Endothelial cell of umbilical vein (primary cell): Measurements from ENCODE around the gene OSGIN1. TPM values are rescaled to one million over a fixed set of nuclear protein-coding genes. Genes with fewer than 3 reads are reported as not detected.

ENCODE experiments used
- BruUV-seq: library from RNA; stranded (reverse); fragments of 400-500 nt; replicated peaks from 2 replicates; lab custom pipeline; 2021; lab: Mats Ljungman, UMichigan
- CTCF ChIA-PET: fragments of 300-600, 350-600 bp; sonication (Branson Sonifier 250); formaldehyde crosslinking; loops from one replicate; lab custom pipeline; 2021; ENCODE audit warnings: antibody characterized with exemption, inconsistent platforms; lab: Charles Lee
- POLR2A ChIA-PET: fragments of 300-600, 350-600 bp; sonication (Branson Sonifier 250); formaldehyde crosslinking; loops from one replicate; lab custom pipeline; 2021; ENCODE audit warnings: antibody characterized with exemption, inconsistent platforms; lab: Charles Lee
- DNase-seq: peaks from one replicate; pipeline ENCODE4 v3.0.0-alpha.2; 2011; ENCODE audit warnings: low read depth, low spot score
- FAIRE-seq: peaks from 2 replicates; lab custom pipeline; 2011; peaks lifted over from hg19 to GRCh38; lab: Jason Lieb, UNC
- H2AFZ ChIP-seq: 2 replicates; pipeline ENCODE4 v1.6.0; 2012; ENCODE audit warnings: low read depth, low read length, control low read depth, inconsistent platforms
- H3K27ac ChIP-seq: 2 replicates; pipeline ENCODE4 v1.5.1; 2011; ENCODE audit warnings: low read depth, mild to moderate bottlenecking, control low read depth, low read length, moderate library complexity; ENCODE audit not compliant: insufficient read depth
- H3K27me3 ChIP-seq, 2 experiments: 2 replicates each; pipeline versions ENCODE4 v1.6.0 to v1.6.1; 2011; ENCODE audit warnings: low read length in 2 of 2, mixed read lengths in 1 of 2; ENCODE audit not compliant: control insufficient read depth in 2 of 2, insufficient read depth in 2 of 2
- H3K36me3 ChIP-seq, 2 experiments: 2 replicates in 1 of 2; 3 replicates in 1 of 2; pipeline ENCODE4 v1.5.1; 2011; ENCODE audit warnings: low read length in 2 of 2, mild to moderate bottlenecking in 1 of 2, moderate library complexity in 1 of 2; ENCODE audit not compliant: control insufficient read depth in 2 of 2, insufficient read depth in 2 of 2; ENCODE audit errors: extremely low read depth in 1 of 2
- H3K4me1 ChIP-seq: 3 replicates; pipeline ENCODE4 v1.5.1; 2011; ENCODE audit warnings: mild to moderate bottlenecking, low read length; ENCODE audit not compliant: control insufficient read depth, insufficient read depth; ENCODE audit errors: extremely low read depth
- H3K4me2 ChIP-seq: 2 replicates; pipeline ENCODE4 v1.6.1; 2011; ENCODE audit warnings: low read length, control low read depth, mixed read lengths; ENCODE audit not compliant: insufficient read depth
- H3K4me3 ChIP-seq, 3 experiments: fragments of 200-600 bp in 1 of 3; sonication (generic), shearing (Covaris generic) in 1 of 3; replicated peaks in 1 of 3; 2 replicates each; pipeline ENCODE4 v1.5.1; 2011 to 2016; ENCODE audit warnings: control low read depth in 3 of 3, low read length in 3 of 3, mild to moderate bottlenecking in 2 of 3, inconsistent platforms in 1 of 3, low read depth in 1 of 3, moderate library complexity in 1 of 3; ENCODE audit not compliant: insufficient read depth in 1 of 3
- H3K79me2 ChIP-seq: 2 replicates; pipeline ENCODE4 v1.6.0; 2012; ENCODE audit warnings: low read length, inconsistent platforms; ENCODE audit not compliant: control insufficient read depth, insufficient read depth
- H3K9ac ChIP-seq: replicated peaks from 2 replicates; pipeline ENCODE3; 2011; ENCODE audit warnings: low read length, control low read depth; ENCODE audit not compliant: insufficient read depth; ENCODE audit errors: extremely low read depth
- H3K9me1 ChIP-seq: replicated peaks from 3 replicates; pipeline ENCODE4 v1.6.0; 2011; ENCODE audit warnings: mild to moderate bottlenecking, low read length; ENCODE audit not compliant: control insufficient read depth, insufficient read depth; ENCODE audit errors: extremely low read depth
- H3K9me3 ChIP-seq: replicated peaks from 2 replicates; pipeline ENCODE4 v1.5.1; 2012; ENCODE audit warnings: low read length, inconsistent platforms; ENCODE audit not compliant: control insufficient read depth, insufficient read depth
- H4K20me1 ChIP-seq: replicated peaks from 2 replicates; pipeline ENCODE3; 2011; ENCODE audit warnings: mild to moderate bottlenecking, low read length; ENCODE audit not compliant: control insufficient read depth, insufficient read depth; ENCODE audit errors: extremely low read depth
- CTCF ChIP-seq, 2 donors: IDR thresholded peaks; 1 replicate in 1 of 2; 2 replicates in 1 of 2; pipeline ENCODE4 v1.5.1; 2011; ENCODE audit warnings: low read length in 2 of 2, mild to moderate bottlenecking in 2 of 2, moderate library complexity in 2 of 2, control low read depth in 1 of 2, inconsistent platforms in 1 of 2, low read depth in 1 of 2; ENCODE audit not compliant: insufficient read depth in 1 of 2; ENCODE audit errors: extremely low read depth in 1 of 2
- EZH2 ChIP-seq: IDR thresholded peaks from 2 replicates; pipeline ENCODE4 v1.6.1; 2012; ENCODE audit warnings: borderline replicate concordance, low read depth, mild to moderate bottlenecking, moderate library complexity, low read length, inconsistent platforms; ENCODE audit not compliant: severe bottlenecking
- FOS ChIP-seq: IDR thresholded peaks from 2 replicates; pipeline ENCODE4 v1.6.1; 2011; ENCODE audit warnings: mild to moderate bottlenecking, low read length, moderate library complexity, borderline replicate concordance; ENCODE audit not compliant: insufficient read depth
- GATA2 ChIP-seq: IDR thresholded peaks from 2 replicates; pipeline ENCODE4 v1.7.0; 2011; ENCODE audit warnings: low read depth, mild to moderate bottlenecking, moderate library complexity, mixed read lengths, low read length; ENCODE audit not compliant: insufficient read length, insufficient read depth
- JUN ChIP-seq: IDR thresholded peaks from 2 replicates; pipeline ENCODE4 v1.6.1; 2011; ENCODE audit warnings: borderline replicate concordance, low read depth; ENCODE audit not compliant: insufficient read length, insufficient read depth
- MAX ChIP-seq: IDR thresholded peaks from 2 replicates; pipeline ENCODE4 v1.6.1; 2011; ENCODE audit not compliant: insufficient read depth, insufficient read length
- MYC ChIP-seq: IDR thresholded peaks from one replicate; pipeline ENCODE4 v1.6.1; 2011; ENCODE audit warnings: mild to moderate bottlenecking, low read depth, low read length
- POLR2A ChIP-seq: IDR thresholded peaks from 2 replicates; pipeline ENCODE4 v1.6.1; 2012; ENCODE audit warnings: low read depth, mild to moderate bottlenecking, control low read depth, low read length
- POLR2AphosphoS5 ChIP-seq: IDR thresholded peaks from 2 replicates; pipeline ENCODE4 v1.6.1; 2012; ENCODE audit warnings: low read depth, mild to moderate bottlenecking, control low read depth, low read length, moderate library complexity; ENCODE audit not compliant: insufficient read depth
- dilution Hi-C: fragments of 300-500 bp; cut with MboI; formaldehyde crosslinking; loops from one replicate; pipeline ENCODE4 v1.15.0; 2019; ENCODE audit warnings: low sequenced_read_pairs; ENCODE audit not compliant: extremely low pct_ligation_motif_present
- intact Hi-C: fragments of 100-400 bp; cut with micrococcal nuclease; formaldehyde crosslinking; loops from one replicate; pipeline ENCODE4 v1.10.0; 2022
- polyA plus RNA-seq, 4 experiments: library from polyadenylated mRNA; depleted of rRNA in 3 of 4; stranded (reverse) in 3 of 4; unstranded in 1 of 4; fragments of >200 nt; gene quantifications; 2 replicates each; pipeline versions ENCODE4 v1.2.1 to v1.2.3, GENCODE V29; 2011 to 2012; ENCODE audit warnings: missing spikeins in 1 of 4
- total RNA-seq: library from RNA; stranded (reverse); gene quantifications from 2 replicates; pipeline ENCODE4 v1.2.3, GENCODE V29; 2021

The OSGIN1 gene
- total and polyA plus RNA-seq, 2 donors (not counting 3 experiments of a cell fraction or from before 2014, with no cell fraction given) = 9.2 to 11.0 TPM

- POLR2A ChIA-PET = no interaction called here
- no peak for TF ChIP-seq POLR2A
- TF ChIP-seq GATA2 = no peak
- TF ChIP-seq JUN = no peak
- no peak for TF ChIP-seq CTCF (IDR thresholded peaks at IDR 0.05; ENCODE audit: extremely low read depth in 1 of 2, insufficient read depth in 1 of 2, low read depth in 1 of 2, low read length in 2 of 2)
- no peak for TF ChIP-seq EZH2
- no peak for TF ChIP-seq FOS
- no peak for TF ChIP-seq MAX
- no peak for TF ChIP-seq POLR2AphosphoS5
- no peak for TF ChIP-seq MYC
- H3K4me1 ChIP-seq = peaks cover 14% of the 10 kb centered on the region
- DNase-seq (no peak), FAIRE-seq (no peak)
- no peaks in the 10 kb centered on the region for H3K9me1 ChIP-seq
- dilution Hi-C loops (no loop called here), intact Hi-C loops (loop anchor here (5.0 to 10.0 kb wide), 2 partner anchors 84 to 347 kb away; partner anchors contain the start of gene SLC38A8)
- H3K4me3 ChIP-seq = no peak overlapping the region
- no peak overlapping the region for H3K4me2 ChIP-seq
- no TSS peak for BruUV-seq
- H3K27me3 ChIP-seq = no peaks in the 10 kb centered on the region
- CTCF ChIA-PET = interaction anchor here (0.5 to 3.4 kb wide), 8 partner anchors 11 to 548 kb away, joined by 3 to 38 read pairs (median 6); partner anchors contain the start of gene TAF1C
- no peak overlapping the region for H2AFZ ChIP-seq
- no peaks in the 10 kb centered on the region for H4K20me1 ChIP-seq
- H3K79me2 ChIP-seq = peaks cover 4% of the 10 kb centered on the region
- no peaks in the 10 kb centered on the region for H3K9me3 ChIP-seq
- H3K27ac ChIP-seq = no peak overlapping the region
- H3K9ac ChIP-seq = no peak overlapping the region
- peaks cover 4 to 6% of the 10 kb centered on the region in 2 experiments for H3K36me3 ChIP-seq
These were observed 5.3 kb downstream of the OSGIN1 start for GRCh38 chr16:83958137-83958845.
